Testis (tissue), 2 donors: Measurements from ENCODE around the gene AATF.

Experiments
- CTCF ChIP-seq, 3 experiments: fragments of 450-650 bp in 2 of 3; fragments of 200-600 bp in 1 of 3; sonication (generic) in 1 of 3; IDR thresholded peaks; one replicate each; pipeline ENCODE4 v1.5.1; 2016 to 2019; ENCODE audit warnings: antibody characterized with exemption in 3 of 3, mild to moderate bottlenecking in 2 of 3, moderate library complexity in 1 of 3
- POLR2A ChIP-seq: fragments of 450-650 bp; IDR thresholded peaks from one replicate; pipeline ENCODE4 v1.6.1; 2017; ENCODE audit warnings: antibody characterized with exemption, mild to moderate bottlenecking, moderate library complexity

DNA sequence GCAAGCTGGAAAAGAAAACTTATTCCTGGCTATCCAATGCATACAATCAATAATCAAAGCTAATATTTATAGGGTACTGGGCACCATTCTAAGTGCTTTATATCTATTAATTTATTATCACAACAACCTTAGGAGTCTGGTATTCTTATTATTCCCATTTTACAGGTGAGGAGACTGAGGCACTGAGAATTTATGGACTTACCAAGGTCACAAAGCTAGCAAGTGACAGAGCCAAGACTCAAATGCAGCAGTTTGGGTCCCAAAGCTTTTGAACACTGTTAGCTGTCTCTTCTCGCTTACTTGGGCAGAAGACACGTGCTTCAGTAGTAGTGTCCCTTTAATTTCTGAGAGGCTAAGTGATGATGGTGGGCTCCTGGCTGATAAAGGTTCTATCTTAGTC, 152.6 kb downstream of the AATF start:
- TF ChIP-seq CTCF (IDR thresholded peaks at IDR 0.05), result no peak
- no peak for TF ChIP-seq POLR2A
